CD4-positive, alpha-beta T cell treated with Interleukin-15 for 4 hours (primary cell): ENCODE results near the gene HSBP1L1.

ENCODE experiments used
- DNase-seq: peaks from one replicate; pipeline ENCODE4 v3.0.0-alpha.2; 2020; ENCODE audit warnings: low spot score

HSBP1L1 gene

DNA sequence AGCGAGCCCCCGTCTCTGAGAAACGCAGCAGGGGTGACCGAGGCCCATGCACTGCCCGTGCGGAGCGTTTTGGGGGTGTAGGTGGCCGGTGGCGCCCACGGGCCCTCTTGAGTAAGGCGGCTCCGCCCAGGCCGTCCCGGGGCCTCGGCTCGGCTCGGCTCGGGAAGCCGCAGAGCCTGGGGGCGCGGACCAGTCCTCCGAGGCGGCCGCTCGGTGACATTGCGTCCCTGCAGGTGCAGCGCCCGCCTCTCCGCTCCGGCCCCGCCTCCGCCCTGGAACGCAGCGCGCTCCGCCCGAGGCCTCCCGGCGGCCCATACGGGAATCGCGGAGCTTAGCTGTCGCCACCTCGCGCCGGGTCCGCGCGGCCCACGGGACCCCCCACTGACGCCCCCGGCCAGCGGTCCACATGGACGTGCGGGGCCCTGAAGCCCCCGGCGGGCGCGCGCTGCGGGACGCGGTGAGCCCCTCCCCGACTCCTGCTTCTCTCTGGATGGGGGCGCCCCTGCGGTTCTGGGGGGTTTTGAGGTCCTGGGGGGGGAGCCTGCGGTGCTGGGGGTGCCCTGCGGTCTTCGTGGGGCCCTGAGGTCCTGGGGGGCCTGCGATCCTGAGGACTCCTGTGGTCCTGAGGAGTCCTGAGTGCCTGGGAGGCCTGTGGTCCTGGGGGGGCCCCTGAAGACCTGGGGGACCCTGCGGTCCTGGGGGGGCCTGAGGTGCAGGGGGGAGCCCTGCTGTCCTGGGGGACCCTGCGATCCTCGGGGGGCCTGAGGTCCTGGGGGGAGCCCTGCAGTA, at the start of gene HSBP1L1:
HSBP1L1 (plus strand) TSS at position 314 of the 789 bp plus-strand sequence; CDS start at position 407, 93 bp downstream.
- peak; percentile 58 for DNase-seq

GRCh38 chr18:79915161-79916127, 49.0 kb upstream of the HSBP1L1 start:
- no peak for DNase-seq

DNA sequence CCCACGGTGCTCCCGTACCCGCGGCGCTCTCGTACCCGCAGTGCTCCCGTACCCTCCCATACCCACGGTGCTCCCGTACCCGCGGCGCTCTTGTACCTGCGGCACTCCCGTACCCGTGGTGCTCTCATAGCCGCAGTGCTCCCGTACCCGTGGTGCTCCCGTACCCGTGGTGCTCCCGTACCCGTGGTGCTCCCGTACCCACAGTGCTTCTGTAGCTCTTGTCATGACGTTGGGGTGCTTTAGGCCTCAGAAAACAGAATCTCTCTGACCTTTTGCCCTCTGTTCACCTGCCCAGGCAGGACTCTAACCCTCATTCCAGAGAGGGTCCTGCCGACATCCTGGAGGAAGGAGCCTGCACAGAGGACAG, 48.3 kb upstream of the HSBP1L1 start:
- no peak for DNase-seq

DNA sequence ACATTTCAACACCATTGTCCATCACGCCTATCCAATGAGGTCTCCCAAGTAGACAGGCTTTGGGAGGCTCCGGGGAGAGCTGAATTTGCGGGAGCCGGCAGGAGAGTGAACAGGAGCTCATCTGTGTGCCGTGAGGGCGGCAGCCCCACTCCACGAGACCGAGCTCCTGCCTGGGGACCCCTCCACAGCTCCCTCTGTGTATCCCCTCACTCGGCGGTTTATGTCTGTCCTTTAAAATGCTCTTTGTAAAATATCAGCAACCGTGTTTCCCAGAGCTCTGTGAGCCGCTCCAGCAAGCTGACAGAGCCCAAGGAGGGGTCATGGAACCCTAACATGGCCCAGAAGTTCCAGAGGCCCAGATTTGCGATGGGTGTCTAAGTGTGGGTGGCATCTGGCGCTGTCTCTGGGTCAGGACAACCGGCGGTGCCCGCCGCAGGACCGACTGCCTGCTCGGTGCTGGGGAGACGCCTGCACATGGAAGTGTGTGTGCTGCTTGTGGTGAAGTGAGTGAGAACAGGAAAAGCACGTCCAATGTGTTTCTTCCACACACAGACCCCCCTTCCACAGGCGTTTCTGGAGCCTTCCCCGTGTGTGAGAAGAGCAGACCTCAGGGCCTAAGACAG, 47.8 kb upstream of the HSBP1L1 start:
- no peak for DNase-seq

DNA sequence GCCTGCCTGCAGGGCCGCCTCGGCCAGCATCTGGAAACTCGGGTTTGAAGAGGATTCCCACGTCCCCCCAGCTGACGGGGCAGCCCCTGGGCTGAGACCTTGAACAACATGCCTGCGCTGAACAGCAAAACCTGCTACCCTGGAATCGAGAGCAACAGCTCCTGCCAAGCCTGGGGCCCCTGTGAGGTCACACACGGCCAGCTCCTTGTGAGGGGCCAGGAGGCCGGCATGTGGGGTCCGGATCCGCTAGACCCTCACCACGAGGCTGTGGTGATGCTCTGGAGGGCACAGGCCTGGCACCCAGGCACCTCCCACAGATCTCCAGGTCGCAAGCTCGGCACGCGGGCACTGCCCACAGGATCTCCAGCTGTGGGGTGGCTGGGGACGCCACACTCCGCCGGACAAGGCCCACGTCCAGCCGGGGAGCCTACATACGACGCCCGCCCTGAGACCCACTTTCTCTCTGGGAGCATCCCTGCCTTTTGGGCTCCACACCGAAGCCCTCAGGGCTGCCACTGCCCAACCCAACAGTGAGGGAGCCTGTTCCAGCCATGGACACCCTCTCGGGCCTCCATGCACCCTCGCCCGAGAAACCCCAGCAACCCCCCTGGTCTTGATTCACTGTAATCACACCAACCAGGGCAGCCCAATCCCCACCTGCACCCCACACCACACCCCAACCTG, 47.1 kb upstream of the HSBP1L1 start:
- no peak for DNase-seq

- no peak for DNase-seq
Observed at GRCh38 chr18:79917853-79918614, 46.4 kb upstream of the HSBP1L1 start.

- DNase-seq, result no peak
Observed at GRCh38 chr18:79918615-79919011, 45.8 kb upstream of the HSBP1L1 start.

DNA sequence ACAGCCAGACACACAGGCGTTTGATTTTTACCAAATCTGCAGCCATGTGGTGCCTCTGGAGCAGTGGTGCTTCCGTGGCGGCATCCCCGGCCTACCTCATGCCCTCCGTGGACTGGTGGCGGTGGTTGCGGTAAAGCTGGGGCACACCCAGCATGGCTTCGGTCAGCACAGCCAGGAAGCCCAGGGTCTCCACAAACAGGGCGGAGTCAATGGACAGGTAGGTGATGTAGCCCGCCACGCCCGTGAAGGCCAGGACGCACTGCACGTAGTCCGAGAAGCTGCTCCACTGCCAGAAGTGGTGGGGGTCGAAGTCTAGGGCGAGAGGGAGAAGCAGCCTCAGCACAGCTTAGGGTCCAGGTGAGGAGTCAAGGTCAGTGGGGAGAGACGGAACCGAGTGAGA, 45.4 kb upstream of the HSBP1L1 start:
- no peak for DNase-seq

GRCh38 chr18:79921984-79922965, 42.2 kb upstream of the HSBP1L1 start:
- no peak for DNase-seq

GRCh38 chr18:79922971-79923411, 41.5 kb upstream of the HSBP1L1 start:
- DNase-seq, result no peak

DNA sequence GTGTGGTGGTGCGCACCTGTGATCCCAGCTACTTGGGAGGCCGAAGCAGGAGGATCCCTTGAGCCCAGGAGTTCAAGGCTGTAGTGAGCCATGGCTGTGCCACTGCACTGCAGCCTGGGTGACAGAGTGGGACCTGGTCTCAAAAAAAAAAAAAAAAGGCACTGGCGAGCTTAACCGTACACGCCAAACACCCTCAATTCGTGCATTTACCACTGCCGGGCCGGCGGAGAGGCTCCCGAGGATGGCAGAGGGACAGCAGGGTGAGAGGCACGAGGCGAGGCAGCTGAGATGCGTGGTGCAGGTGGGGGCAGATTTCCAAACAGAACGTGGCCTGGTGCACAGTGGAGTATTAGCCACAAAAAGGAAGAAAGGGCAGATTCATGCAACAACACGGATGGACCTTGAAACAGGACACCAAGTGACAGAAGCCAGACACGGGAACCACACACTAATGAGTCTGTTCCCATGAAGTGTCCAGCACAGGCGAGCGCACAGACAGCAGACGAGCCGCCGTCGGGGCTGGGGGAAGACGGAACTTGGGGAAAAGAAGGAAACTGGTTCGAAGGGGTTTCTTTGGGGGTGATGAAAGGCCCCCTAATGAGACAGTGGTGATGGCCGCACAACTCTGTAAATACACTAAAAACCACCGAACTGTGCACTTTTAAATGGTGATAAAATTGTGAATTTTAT, 40.4 kb upstream of the HSBP1L1 start:
- no peak for DNase-seq

GRCh38 chr18:79924814-79925731, 39.4 kb upstream of the HSBP1L1 start:
- no peak for DNase-seq

- DNase-seq, result no peak
Observed at GRCh38 chr18:79926306-79926705, 38.1 kb upstream of the HSBP1L1 start.

DNA sequence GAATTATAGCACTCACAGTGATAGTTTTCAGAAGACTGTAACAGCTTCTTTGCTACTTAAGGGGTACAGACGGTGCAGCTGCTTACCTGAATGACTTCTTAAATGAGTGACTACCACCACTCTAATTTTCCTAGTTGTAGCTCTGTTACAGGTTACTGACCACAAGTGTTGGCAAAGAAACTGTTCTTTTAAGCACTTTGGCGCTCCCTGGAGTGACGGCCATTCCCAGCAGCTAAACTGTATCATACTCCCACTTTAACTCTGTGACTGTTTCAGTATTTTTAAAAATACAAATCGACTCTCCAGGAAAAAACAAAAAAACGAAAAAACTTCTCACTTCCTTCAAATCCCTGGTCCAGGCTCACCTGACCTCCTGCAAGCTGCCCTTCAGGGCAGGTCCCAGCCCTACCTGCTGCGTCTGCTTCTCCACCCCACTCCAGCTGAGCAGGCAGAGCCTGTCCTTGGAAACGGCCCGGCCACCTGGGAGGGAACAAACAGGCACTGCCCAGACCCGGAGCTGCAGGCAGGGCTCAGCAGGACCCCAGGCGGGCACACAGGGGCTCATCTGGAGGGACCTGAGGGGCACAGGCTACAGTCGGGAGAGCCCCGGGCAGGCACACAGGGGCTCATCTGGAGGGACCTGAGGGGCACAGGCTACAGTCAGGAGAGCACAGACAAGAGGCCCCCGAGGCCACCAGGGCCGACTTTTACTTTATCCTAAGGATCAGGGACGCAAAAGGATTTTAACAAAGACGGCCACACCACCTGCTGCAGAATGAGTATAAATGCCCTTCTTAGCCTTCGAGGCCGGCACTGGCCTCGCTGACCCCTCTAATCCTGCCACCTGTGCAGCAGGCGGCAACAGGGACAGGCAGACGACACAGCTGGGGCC, 37.5 kb upstream of the HSBP1L1 start:
- no peak for DNase-seq

DNA sequence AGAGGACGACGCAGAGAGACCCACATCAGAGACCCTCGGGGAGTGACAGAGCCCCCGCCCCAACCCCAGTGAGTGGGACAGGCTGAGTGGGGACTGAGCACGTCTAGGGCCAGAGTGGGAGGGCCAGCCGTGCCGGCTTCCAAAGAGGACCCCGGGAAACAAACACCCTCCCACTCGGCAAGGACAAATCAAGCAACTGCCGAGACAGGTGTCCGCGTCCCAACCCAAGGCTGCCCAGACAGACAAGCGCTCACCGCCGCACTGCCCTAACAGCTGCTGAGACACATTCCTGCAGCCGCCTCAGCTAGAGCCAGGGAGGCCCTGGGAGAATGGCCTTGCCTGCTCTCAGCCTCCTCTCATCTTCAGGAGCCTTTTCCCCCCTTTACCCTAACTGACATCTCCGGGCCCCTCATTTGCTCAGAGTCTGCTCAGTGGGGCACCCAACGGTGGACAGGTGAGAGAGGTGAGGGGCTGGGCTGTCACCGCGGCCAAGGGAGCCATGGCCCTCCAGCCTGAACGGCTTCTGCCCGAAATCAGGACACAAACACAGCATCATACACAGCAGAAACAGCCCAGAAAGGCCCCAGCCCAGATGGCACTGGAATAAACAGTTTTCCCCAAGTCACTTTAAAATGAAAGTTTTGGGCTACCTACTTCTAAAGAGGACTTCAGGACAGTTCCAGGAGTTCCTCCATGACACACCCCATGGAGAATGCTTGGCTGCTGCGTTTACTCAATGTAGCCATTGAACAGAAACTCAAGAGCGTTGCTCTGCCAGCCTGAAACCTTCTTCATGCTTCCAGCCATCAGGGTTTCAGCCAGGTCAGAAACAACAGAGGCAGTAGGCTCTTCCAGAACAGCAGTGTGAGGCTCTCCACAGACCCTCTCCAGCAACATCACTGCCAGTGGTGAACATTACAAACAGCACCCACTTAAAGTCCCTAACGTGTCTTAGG, 36.6 kb upstream of the HSBP1L1 start:
- no peak for DNase-seq

DNA sequence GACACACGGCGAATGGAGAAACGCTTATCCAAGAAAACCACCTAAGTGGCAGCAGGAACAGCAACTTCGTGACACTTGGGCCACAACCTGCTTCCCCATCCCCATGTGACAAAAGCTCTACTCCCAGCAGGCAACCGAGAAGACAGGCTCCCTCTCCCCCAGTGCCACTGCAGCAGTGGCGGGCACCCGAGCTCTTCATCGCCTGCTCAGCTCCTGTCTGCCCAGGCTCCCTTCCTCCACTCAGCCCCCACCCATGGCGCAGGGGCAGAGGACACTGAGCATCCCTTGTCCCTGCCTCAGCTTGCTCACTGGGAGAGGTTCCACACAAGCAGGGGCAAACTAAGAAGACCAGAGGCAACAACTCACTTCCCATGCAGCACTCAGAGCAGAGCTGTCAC, 35.9 kb upstream of the HSBP1L1 start:
- no peak for DNase-seq
